ENCODE results near the gene LRRC74B.

Gene LRRC74B

GRCh38 chr22:21012446-21013407 lies 33.0 kb upstream of the LRRC74B start:
- TF ChIP-seq CTCF (IDR thresholded peaks at IDR 0.05): no peak

- no peak for TF ChIP-seq CTCF (IDR thresholded peaks at IDR 0.05)
Observed at GRCh38 chr22:21013657-21014201, 32.0 kb upstream of the LRRC74B start.

GRCh38 chr22:21014202-21014725 lies 31.5 kb upstream of the LRRC74B start:
- TF ChIP-seq CTCF (IDR thresholded peaks at IDR 0.05): no peak

- TF ChIP-seq CTCF (IDR thresholded peaks at IDR 0.05): no peak
Observed at GRCh38 chr22:21014726-21015465, 30.9 kb upstream of the LRRC74B start, which contains the start of gene P2RX6. TSS of gene P2RX6 (plus strand) at chr22:21015165. CDS start at chr22:21015175, 10 bp downstream.

- TF ChIP-seq CTCF (IDR thresholded peaks at IDR 0.05): no peak
Observed at GRCh38 chr22:21015466-21016006, 30.2 kb upstream of the LRRC74B start.

- no peak for TF ChIP-seq CTCF (IDR thresholded peaks at IDR 0.05)
Observed at GRCh38 chr22:21016644-21017420, 28.9 kb upstream of the LRRC74B start.
